GM13977 (cell line): ENCODE measurements around the gene SEMA3F.

Experiments used
- DNase-seq: peaks from one replicate; pipeline ENCODE4 v3.0.0; 2012; ENCODE audit warnings: low spot score
- in situ Hi-C: fragments of 300-500 bp; cut with MboI; formaldehyde crosslinking; loops from one replicate; pipeline ENCODE4 v1.12.0; 2022; ENCODE audit warnings: low sequenced_read_pairs, low pct_unique_long_range_greater_than_20kb, mixed read lengths, inconsistent platforms; ENCODE audit not compliant: unreplicated experiment
- TF ChIP-seq, protein P1 (sequence below): IDR thresholded peaks from 2 replicates; pipeline ENCODE4 v1.5.1; 2012; ENCODE audit warnings: mild to moderate bottlenecking, control low read depth; ENCODE audit not compliant: insufficient read depth; ENCODE audit errors: extremely low read depth, missing control alignments

The SEMA3F gene

DNA sequence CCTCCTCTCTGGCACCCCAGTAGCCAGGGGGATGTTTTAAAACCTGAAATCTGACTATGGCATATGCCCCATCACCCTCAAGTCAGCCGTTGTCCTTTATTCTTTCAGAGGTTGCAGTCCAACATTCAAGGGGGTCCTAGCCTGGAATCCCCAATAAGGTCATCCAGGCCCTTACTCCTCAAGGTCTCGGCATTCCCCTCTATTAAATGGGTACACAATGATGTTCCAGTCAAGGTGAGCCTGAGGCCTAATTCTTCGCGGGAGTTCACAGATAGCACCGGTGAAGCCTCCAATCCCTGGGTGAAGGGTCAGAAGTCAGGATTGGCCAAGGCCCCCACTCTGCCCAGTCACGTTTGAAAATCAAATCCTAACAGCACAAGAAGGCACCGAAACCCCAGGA is 8.1 kb upstream of the SEMA3F start:
- in situ Hi-C loops = no loop called here
- TF ChIP-seq, protein P1, sequence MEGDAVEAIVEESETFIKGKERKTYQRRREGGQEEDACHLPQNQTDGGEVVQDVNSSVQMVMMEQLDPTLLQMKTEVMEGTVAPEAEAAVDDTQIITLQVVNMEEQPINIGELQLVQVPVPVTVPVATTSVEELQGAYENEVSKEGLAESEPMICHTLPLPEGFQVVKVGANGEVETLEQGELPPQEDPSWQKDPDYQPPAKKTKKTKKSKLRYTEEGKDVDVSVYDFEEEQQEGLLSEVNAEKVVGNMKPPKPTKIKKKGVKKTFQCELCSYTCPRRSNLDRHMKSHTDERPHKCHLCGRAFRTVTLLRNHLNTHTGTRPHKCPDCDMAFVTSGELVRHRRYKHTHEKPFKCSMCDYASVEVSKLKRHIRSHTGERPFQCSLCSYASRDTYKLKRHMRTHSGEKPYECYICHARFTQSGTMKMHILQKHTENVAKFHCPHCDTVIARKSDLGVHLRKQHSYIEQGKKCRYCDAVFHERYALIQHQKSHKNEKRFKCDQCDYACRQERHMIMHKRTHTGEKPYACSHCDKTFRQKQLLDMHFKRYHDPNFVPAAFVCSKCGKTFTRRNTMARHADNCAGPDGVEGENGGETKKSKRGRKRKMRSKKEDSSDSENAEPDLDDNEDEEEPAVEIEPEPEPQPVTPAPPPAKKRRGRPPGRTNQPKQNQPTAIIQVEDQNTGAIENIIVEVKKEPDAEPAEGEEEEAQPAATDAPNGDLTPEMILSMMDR = no peak
- no peak for DNase-seq

DNA sequence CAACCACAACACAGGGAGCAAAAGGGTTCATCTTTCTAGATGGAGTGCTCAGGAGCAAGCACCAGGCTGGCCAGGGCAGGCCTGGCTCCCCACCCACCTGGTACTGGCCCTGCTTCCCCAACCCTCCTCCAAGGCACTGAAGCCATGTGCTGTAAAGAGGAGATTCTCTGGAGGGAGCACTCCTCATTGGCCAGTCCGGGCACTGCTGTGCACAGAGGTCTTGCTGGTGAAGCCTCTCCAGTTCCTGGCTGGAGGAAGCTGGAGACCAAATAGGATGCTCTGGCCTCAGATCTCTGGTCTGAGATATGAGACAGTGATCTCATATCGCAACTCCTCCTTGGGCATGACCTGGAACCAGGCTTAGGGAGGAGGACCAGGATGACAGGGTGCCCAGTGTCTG is 7.7 kb upstream of the SEMA3F start:
- in situ Hi-C loops = no loop called here
- DNase-seq = no peak
- TF ChIP-seq, protein P1 = no peak

DNA sequence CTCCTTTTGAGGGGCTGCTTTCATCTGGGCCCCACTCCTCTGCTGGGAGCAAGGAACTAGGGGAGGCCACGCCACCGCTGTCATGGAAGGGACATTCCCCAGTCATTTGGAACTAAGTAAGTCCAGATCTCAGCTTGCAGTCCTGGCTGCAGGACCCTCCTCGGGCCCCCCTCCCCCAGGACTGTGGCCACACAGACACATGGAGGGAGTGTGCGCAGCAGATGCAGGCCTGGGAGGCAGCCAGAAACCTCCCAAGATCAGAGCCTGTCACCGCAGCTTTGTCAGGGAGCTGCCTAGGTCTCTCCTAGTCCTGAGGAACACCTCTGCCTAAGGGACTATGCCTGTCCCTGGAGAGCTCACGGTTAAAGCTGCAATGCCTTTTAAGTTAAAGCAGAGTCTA is 7.3 kb upstream of the SEMA3F start:
- no peak for DNase-seq
- in situ Hi-C loops = no loop called here
- TF ChIP-seq, protein P1 = no peak

DNA sequence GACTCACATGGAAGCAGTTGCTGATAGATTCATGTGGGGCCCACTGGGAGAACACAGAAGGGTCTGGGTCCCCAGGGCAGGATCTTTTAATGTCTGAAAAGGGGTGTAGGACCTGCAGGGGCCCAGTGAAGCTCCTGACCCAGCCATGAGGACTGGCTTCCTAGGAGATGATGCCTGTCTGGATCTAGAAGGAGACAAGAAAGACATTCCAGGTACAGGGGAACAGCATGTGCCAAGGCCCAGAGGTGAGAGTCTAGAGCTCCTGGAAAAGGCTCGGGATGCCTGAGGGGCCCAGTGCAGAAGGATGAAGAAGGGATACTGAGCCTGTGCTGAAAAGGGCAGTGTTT is 4.7 kb upstream of the SEMA3F start:
- no peak for DNase-seq

DNA sequence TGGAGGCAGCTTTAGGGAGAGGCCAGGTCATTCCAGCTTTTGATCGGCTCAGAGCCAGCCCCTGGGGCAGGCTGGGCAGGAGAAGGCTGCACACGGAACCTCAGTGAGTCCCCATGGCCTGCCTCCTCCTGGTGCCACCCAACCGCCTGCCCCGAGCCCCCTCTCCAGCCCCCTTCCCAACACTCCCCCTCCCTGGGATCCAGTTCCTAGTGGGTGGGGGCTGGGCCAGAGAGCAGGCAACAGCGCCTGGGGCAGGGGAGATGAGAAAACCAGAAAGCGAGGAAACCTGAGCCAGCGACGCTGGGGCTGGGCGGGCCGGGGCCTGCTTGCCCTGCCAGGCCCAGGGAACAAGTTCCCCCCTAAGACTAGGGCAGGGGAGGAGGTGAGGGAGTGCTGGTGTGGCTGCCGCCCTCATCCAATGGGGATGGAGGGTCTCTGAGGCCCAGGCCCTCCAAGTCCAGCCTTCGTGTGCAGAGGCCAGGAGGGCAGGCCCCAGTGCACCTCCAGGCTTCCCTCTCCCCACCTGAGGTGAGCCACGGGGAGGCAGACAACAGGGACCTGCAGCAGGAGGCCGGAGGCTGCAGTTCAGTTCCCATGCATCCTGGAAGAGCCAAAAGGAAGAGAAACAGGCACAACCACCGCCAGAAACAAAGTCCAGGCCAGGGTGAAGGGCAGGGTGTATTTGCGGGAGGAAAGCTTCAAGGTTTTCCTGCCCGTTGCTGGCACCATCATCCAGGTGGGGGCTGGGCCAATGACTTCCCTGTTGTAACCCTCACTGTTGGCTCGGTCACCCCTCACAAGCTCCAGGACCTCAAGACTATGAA is 4.0 kb upstream of the SEMA3F start:
- in situ Hi-C loops = no loop called here
- no peak for DNase-seq
- TF ChIP-seq, protein P1 = no peak

More for the DNA sequence above, 4.7 kb upstream of the SEMA3F start:
- TF ChIP-seq, protein P1 = no peak
- in situ Hi-C loops = no loop called here

DNA sequence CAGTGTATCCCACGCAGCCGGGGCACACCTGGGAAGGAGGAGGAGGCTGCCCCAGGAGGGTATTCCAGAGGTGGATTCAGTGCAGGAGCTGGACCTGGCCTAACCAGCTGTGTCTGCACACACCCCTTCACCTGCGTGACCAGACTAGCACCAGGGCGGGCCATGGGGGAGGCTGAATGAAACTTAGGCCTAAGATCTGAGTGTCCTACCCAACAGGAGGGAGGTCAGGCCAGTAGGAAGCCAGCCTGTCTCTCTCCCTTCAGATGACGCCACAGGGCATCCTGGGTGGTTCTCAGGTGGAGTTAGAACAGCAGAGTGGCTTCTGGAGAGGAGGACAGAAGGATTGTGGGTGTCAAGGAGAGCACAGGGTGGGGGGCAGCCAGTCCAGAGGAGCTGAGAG is 3.4 kb upstream of the SEMA3F start:
- DNase-seq = no peak
- in situ Hi-C loops = no loop called here
- TF ChIP-seq, protein P1 = no peak
